Hepatocyte (in vitro differentiated cells): Measurements from ENCODE around the gene ZMIZ2.

Experiments
- CTCF ChIP-seq: fragments of 200-600 bp; sonication (generic); IDR thresholded peaks from 2 replicates; pipeline ENCODE4 v1.5.1; 2016; ENCODE audit warnings: antibody characterized with exemption, mild to moderate bottlenecking; ENCODE audit not compliant: poor library complexity
- EZH2 ChIP-seq: fragments of 200-600 bp; sonication (generic); IDR thresholded peaks from 2 replicates; pipeline ENCODE4 v1.6.1; 2016; ENCODE audit warnings: antibody characterized with exemption, mild to moderate bottlenecking, borderline replicate concordance

GRCh38 chr7:44738876-44739665 is 9.6 kb upstream of the ZMIZ2 start:
- TF ChIP-seq CTCF, result no peak
- TF ChIP-seq EZH2, result no peak
